SK-N-MC (cell line): ENCODE results near the gene FAM193B.
A peak's percentile ranks its signal among the peaks of the same experiment; 100 is the strongest.
"Not testable (repeated sequence)": the region's sequence is repeated elsewhere in the genome, so short reads cannot be mapped to it uniquely, and the experiment has no call there.

Experiments used
- DNase-seq: peaks from one replicate; pipeline ENCODE4 v3.0.0-alpha.2; 2011; ENCODE audit warnings: low read depth, low spot score
- H3K27ac ChIP-seq: fragments of 200-600 bp; sonication (generic); 2 replicates; pipeline ENCODE4 v1.5.1; 2016; ENCODE audit warnings: mixed run types
- H3K36me3 ChIP-seq: fragments of 200-600 bp; sonication (generic); 2 replicates; pipeline ENCODE4 v1.6.1; 2017; ENCODE audit warnings: antibody characterized with exemption, low read length, mixed read lengths; ENCODE audit not compliant: insufficient read depth
- H3K4me3 ChIP-seq: fragments of 200-600 bp; sonication (generic); 2 replicates; pipeline ENCODE4 v1.5.1; 2016
- H3K9ac ChIP-seq: fragments of 200-600 bp; sonication (generic); 2 replicates; pipeline ENCODE4 v1.8.0; 2017; ENCODE audit warnings: mixed run types, mixed read lengths; ENCODE audit not compliant: insufficient read length
- H3K9me3 ChIP-seq: fragments of 200-600 bp; sonication (generic); 2 replicates; pipeline ENCODE4 v1.6.1; 2017; ENCODE audit warnings: low read depth, mild to moderate bottlenecking, antibody characterized with exemption, low read length, moderate library complexity, mixed read lengths
- EZH2 ChIP-seq: fragments of 200-600 bp; sonication (generic); IDR thresholded peaks from one replicate; pipeline ENCODE4 v1.6.1; 2017; ENCODE audit warnings: antibody characterized with exemption
- FOXP2 ChIP-seq: optimal IDR thresholded peaks from 2 replicates; pipeline ENCODE3; 2011; ENCODE audit warnings: mild to moderate bottlenecking, moderate library complexity; ENCODE audit not compliant: insufficient read depth; ENCODE audit errors: extremely low read length, control extremely low read depth
- POLR2AphosphoS5 ChIP-seq: IDR thresholded peaks from 2 replicates; pipeline ENCODE4 v1.6.1; 2012; ENCODE audit warnings: mild to moderate bottlenecking, low read depth, low read length, borderline replicate concordance

FAM193B gene

DNA sequence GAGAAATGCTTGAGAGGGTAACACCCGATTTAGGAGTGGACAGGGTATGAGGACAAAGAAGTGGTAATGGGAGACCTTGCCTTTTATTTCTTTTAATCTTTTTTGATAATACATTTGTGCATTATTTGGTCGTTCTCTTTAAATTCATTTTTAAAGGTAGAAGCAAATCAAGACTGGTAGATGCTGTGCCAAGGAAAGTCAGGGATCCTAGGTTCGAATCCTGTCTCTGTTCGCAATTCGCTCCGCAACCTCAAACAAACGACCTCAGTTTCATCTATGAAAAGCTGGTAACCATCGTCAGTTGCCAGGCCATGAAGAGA is 37.3 kb upstream of the FAM193B start:
- Histone ChIP-seq H3K27ac (no peak overlapping the region), H3K4me3 (peak overlapping the region; percentile 95), H3K9me3 (no peaks in the 10 kb centered on the region), H3K36me3 (peaks cover 35% of the 10 kb centered on the region), H3K9ac (no peak overlapping the region)
- no peak for TF ChIP-seq EZH2
- TF ChIP-seq FOXP2, result no peak
- TF ChIP-seq POLR2AphosphoS5, result no peak
- DNase-seq, result no peak

DNA sequence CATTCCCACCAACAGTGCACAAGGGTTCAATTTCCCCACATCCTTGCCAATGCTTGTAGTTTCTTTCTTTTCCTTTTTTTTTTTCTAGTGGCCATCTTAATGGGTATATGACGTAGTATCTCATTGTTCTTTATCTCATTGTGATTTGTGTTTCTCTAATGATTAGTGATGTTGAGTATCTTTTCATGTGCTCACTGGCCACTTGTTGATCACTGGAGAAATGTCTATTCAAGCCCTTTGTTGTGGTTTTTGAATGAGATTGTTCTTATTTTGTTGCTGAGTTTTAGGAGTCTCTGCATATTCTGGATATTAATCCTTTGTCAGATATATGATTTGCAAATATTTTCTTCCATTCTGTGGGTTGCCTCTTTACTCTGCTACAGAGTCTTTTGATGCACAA is 36.0 kb upstream of the FAM193B start:
- DNase-seq, result no peak
- Histone ChIP-seq H3K9me3 (no peaks in the 10 kb centered on the region), H3K36me3 (peaks cover 22% of the 10 kb centered on the region), H3K4me3 (no peak overlapping the region), H3K9ac (no peak overlapping the region), H3K27ac (no peak overlapping the region)
- TF ChIP-seq FOXP2 (no peak), EZH2 (no peak), POLR2AphosphoS5 (no peak)

DNA sequence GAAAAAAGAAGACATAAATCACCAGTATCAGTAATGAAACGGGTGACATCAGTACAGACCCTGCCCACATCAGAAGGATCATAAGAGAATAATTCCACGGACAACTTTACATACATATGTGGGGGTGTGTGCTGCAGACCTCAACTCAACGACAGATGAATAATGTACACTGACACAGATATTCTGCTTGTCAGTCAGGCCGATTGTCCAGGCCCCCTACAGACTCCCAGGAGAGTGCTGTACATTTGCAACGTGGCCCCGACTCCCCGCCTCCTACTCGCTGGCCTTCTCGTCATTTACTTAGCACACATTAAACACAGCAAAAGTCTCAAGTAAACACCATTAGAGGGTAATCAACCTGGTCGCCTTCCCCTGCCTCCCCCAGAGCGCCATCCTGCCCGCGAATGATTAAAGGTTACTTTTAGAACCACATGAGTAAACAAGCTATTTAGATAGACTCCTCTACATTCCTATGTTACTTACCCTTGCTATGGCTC is 34.1 kb upstream of the FAM193B start:
- TF ChIP-seq POLR2AphosphoS5 (no peak), FOXP2 (no peak), EZH2 (no peak)
- no peak overlapping the region for H3K4me3 ChIP-seq
- peaks cover 3% of the 10 kb centered on the region; the same call in 1 of the 2 replicates for H3K36me3 ChIP-seq
- H3K9ac ChIP-seq, result no peak overlapping the region
- H3K27ac ChIP-seq, result no peak overlapping the region
- H3K9me3 ChIP-seq, result no peaks in the 10 kb centered on the region
- DNase-seq, result no peak

DNA sequence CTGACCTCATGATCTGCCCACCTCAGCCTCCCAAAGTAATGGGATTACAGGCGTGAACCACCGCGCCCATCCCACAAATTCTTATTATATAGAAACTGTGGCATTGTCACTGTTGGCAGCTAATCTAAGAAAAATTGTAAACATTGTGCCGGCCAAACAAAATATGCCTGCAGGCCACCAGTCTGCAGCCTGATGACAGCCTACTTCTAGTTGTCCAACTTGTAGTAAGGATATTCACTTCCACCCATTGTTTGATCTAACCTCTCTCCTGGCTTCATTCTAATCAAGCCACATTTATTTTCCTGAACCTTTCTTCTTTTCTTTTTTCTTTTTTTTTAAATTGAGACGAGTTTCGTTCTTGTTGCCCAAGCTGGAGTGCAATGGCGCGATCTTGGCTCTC is 24.0 kb upstream of the FAM193B start:
- DNase-seq, result no peak
- H3K27ac ChIP-seq, result no peak overlapping the region
- no peak overlapping the region for H3K9ac ChIP-seq
- no peaks in the 10 kb centered on the region for H3K36me3 ChIP-seq
- H3K9me3 ChIP-seq, result no peaks in the 10 kb centered on the region
- TF ChIP-seq EZH2 (no peak), FOXP2 (no peak), POLR2AphosphoS5 (no peak)
- H3K4me3 ChIP-seq, result no peak overlapping the region

DNA sequence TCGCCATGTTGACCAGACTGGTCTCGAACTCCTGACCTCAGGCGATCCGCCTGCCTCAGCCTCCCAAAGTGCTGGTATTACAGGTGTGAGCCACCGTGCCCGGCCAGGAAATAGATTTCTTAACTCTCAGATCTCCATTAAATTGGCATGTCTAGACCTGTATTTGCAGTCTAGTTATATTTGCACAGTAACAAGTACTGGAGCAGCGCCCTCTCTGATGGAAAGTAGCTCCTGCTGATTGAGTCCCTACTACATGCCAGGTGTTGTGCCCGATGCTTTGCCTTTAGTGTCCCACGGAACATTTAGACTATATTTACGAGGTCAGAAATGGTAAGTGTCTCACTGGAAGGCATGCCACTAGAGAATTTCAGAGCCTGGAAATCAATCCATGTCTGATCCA is 21.8 kb upstream of the FAM193B start:
- H3K36me3 ChIP-seq, result no peaks in the 10 kb centered on the region
- no peak overlapping the region for H3K27ac ChIP-seq
- H3K9ac ChIP-seq, result no peak overlapping the region
- no peak overlapping the region for H3K4me3 ChIP-seq
- TF ChIP-seq POLR2AphosphoS5 (no peak), FOXP2 (no peak), EZH2 (no peak)
- no peak for DNase-seq
- no peaks in the 10 kb centered on the region for H3K9me3 ChIP-seq

DNA sequence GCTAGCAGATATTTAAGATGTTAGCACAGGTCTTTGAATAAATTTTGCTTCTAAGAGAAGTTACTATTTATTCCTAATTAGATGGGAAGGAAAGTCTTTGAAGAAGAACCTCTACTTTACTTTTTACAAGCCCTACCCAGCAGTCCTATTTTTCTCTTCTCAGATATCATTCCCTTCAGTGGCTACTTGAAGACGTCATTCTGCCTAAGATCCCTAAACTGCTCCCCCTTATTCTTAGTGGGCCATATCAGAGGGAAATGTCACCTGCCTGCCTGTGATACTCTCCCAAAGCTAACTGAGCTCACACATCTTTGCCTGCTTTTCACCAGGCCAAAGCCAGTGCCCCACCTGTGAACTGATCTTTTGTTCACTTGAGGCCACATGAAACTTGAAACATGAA is 21.1 kb upstream of the FAM193B start:
- TF ChIP-seq EZH2, result no peak
- Histone ChIP-seq H3K9ac (no peak overlapping the region), H3K36me3 (no peaks in the 10 kb centered on the region), H3K9me3 (no peaks in the 10 kb centered on the region), H3K4me3 (no peak overlapping the region), H3K27ac (no peak overlapping the region)
- no peak for DNase-seq

DNA sequence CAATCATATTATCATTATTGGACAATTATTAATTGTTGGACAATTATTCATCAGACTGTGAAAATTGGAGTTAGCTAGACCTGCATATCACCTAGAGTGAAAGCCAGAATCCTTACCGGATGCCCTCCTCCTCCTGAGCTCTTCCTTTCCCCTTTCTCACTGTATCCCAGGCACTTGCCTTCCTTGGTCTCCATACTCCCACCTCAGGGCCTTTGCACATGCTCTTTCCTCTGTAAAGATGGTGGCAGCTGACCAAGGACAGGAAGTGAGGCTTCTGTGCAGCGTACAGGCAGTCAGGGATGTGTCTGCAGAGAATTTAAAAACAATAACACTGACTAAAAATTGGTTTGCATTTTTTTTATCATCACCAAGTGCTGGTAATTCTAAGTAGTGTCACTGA is 15.5 kb upstream of the FAM193B start:
- Histone ChIP-seq H3K9me3 (no peaks in the 10 kb centered on the region), H3K9ac (no peak overlapping the region), H3K27ac (no peak overlapping the region), H3K4me3 (no peak overlapping the region), H3K36me3 (no peaks in the 10 kb centered on the region)
- no peak for DNase-seq
- no peak for TF ChIP-seq EZH2
- TF ChIP-seq FOXP2, result no peak
- TF ChIP-seq POLR2AphosphoS5, result no peak

DNA sequence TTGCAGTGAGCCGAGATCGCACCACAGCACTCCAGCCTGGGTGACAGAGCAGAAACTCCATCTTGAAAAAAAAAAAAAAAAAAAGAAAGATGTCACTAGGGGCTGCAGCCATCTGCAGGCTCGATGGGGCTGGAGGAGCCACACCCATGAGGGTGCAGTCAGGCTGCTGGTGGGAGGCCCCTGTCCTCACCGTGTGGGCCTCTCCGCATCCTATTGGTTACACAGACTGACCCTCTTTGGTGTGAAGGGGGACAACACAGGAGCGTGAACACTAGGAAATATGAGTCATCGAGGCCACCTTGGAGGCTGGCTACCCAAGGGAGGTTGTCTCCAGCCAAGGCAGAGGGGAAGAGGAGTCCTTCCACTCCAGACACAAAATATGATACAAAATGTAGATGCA is 14.0 kb upstream of the FAM193B start:
- DNase-seq, result no peak
- Histone ChIP-seq H3K4me3 (no peak overlapping the region), H3K27ac (no peak overlapping the region), H3K36me3 (no peaks in the 10 kb centered on the region), H3K9ac (no peak overlapping the region), H3K9me3 (no peaks in the 10 kb centered on the region)
- TF ChIP-seq POLR2AphosphoS5 (no peak), FOXP2 (no peak), EZH2 (no peak)

DNA sequence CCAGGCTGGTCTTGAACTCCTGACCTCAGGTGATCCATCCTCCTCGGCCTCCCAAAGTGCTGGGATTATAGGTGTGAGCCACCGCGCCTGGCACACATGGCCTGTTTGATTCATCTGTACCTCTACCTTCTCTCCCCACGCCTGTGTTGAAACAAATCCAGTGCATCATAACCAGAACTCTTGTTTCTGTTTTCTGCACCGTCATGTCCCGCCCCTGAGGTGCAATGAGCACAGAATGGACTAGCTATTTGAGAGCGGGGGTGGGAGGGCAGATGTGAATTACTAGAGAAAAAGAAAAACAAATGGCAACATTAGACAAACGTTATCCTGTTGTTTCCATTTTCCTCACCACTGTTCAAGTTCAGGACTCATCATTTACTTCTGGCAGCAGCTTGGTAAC is 10.7 kb upstream of the FAM193B start:
- no peaks in the 10 kb centered on the region for H3K36me3 ChIP-seq
- H3K4me3 ChIP-seq, result no peak overlapping the region
- no peak overlapping the region for H3K9ac ChIP-seq
- H3K9me3 ChIP-seq, result no peaks in the 10 kb centered on the region
- no peak for TF ChIP-seq POLR2AphosphoS5
- no peak for TF ChIP-seq FOXP2
- no peak for TF ChIP-seq EZH2
- H3K27ac ChIP-seq, result no peak overlapping the region
- no peak for DNase-seq

DNA sequence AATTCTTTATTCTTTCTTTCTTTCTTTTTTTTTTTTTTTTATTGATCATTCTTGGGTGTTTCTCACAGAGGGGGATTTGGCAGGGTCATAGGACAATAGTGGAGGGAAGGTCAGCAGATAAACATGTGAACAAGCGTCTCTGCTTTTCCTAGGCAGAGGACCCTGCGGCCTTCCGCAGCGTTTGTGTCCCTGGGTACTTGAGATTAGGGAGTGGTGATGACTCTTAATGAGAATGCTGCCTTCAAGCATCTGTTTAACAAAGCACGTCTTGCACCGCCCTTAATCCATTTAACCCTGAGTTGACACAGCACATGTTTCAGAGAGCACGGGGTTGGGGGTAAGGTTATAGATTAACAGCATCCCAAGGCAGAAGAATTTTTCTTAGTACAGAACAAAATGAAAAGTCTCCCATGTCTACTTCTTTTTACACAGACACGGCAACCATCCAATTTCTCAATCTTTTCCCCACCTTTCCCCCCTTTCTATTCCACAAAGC is 5.1 kb upstream of the FAM193B start:
- H3K27ac ChIP-seq, H3K9ac ChIP-seq, DNase-seq, H3K9me3 ChIP-seq, H3K36me3 ChIP-seq, H3K4me3 ChIP-seq: not testable (repeated sequence)
